HK-2 (cell line): ENCODE results near the gene C6orf136.
A peak's percentile ranks its signal among the peaks of the same experiment; 100 is the strongest.

Experiments
- DNase-seq: peaks from one replicate; pipeline ENCODE4 v3.0.0-alpha.2; 2018; ENCODE audit not compliant: unreplicated experiment

Gene C6orf136

DNA sequence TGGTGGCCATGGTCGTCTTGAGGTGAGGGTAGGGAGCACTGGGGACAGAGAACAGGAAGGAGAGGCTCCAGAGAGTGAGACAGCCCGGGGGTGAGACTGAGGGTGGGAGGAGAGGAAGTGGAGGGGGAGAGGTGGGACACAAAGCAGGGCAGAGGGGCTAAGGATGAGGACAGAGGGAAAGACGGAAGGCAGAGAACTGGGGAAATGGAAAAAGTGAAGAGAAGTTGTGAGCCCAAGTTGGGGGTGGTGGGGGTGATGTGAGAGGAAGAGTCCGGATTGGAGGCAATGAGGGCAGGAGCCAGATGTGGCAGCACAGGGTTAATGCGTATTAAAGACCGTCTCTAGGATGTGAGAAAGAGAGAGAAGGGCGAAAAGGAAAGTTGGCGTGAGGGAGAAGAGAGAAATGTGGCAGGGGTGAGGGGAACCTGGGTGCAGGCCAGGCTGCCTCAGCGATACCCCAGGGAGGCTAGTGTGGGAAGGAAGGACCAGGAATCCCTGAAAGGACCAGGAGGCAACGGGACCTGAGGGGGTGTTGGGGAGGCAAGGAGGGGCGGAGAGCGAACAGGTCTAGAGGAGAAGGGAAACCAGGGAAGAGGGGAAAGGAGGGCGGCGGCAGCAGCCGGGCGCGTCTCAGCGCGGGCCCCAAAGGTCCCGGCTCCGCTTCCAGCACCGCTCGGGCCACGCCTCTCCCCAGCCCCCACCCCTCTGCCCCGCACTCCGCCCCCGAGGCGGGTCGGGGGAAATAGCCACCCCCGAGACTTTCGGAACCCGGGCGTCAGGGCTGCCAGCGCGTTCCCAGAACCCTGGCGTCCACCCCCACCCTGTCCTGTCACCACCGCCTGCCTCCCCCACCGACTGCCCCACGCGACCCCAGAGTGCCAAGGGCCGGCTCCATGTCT lies 39.3 kb downstream of the C6orf136 start, which contains the start of gene PPP1R18:
Gene PPP1R18, minus strand, starts transcription at position 637 of the 899 bp plus-strand sequence. Its CDS starts 627 bp downstream, at position 10.
- peak; percentile 79 for DNase-seq

DNA sequence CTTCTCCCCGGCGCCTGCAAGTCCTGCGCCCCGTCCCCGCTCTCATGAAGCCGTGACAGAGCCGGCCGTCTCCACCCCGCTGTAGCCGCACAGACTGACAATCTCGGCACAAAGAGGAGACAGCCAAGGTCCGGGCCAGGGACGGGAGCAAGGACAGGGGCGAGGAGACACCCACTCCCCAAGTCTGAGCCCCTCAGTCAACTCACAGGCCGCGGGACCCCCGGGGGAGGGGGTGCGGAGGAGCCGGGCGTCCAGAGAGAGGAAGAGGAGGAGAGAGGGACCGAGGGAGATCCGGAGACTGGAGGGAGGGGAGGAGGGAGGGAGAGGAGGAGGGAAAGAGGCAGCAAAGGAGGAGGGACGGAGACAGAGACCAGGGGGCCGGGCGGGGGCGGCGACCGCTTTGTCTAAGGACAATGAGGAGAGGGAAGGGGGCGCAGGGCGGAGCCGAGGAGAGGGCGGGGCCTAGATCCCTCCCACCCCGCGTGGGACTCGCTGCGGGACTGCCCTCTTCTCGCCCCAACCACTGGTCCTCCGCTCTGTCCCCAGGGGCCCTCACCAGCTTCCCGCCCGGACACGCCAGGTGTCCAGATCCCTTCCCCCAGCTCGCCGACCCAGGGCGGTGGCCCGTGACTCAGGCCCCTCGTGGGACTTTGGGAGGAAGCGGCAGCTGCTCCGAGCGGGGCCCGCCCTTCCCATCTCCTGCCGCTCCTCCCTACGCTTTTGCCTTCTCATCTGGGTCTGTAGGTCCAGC lies 40.1 kb downstream of the C6orf136 start:
- peak; percentile 99 for DNase-seq

DNA sequence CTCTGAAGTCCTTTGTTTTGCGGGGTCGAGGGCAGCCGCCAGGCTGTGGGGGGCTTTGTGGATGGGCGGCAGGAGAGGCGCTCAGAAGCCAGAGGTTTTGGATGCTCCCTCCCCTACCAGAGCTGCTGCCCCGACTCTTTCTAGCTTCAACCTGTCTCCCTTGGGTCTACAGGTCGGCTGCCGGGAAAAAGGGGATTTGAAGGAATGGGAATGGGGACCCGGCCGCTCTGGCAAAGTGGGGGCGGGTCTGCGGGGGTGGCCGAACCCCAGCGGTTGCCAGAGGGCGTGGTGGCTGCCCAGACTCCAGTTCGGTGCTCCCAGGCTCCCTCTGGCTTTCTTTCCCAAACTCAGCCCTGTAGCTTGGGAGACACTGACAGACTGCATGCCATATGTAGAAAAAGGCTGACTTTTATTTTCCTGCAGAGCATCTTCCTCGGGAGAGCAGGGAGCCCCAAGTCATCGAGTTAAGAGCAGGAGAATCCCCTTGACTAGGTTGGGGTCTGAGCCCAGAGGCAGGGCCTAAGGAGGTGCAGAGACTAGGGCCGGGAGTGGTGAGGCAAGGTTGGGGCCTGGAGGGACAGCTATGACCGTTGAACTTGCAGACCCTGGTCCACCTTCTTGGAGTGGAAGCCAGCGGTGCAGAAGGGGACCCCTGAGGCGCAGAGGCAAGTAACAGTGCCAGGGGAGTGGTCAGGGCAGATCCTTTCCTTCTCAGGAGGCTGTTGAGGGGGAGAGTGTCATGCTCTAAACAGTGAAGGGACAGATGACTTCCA lies 40.9 kb downstream of the C6orf136 start:
- DNase-seq, result no peak

DNA sequence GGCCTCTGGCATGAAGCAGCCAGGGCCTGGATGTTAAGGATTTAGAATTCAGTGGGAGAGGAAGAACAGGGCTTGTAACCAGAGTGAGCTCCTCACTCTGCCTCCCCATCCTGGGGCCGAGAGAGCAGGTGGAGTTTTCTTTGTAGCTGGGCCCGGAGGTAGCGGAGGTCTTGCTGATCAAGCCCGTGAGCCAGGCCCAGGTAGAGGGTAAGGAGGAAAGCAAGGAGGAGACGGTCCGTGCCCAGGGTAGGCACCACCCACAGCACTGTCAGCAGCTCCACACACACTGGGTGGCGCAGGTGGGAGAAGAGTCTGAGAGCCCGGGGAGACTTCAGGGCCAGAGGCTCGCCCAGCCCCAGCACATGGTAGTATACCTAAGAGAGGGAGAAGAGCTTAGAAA lies 41.6 kb downstream of the C6orf136 start:
- DNase-seq, result no peak

DNA sequence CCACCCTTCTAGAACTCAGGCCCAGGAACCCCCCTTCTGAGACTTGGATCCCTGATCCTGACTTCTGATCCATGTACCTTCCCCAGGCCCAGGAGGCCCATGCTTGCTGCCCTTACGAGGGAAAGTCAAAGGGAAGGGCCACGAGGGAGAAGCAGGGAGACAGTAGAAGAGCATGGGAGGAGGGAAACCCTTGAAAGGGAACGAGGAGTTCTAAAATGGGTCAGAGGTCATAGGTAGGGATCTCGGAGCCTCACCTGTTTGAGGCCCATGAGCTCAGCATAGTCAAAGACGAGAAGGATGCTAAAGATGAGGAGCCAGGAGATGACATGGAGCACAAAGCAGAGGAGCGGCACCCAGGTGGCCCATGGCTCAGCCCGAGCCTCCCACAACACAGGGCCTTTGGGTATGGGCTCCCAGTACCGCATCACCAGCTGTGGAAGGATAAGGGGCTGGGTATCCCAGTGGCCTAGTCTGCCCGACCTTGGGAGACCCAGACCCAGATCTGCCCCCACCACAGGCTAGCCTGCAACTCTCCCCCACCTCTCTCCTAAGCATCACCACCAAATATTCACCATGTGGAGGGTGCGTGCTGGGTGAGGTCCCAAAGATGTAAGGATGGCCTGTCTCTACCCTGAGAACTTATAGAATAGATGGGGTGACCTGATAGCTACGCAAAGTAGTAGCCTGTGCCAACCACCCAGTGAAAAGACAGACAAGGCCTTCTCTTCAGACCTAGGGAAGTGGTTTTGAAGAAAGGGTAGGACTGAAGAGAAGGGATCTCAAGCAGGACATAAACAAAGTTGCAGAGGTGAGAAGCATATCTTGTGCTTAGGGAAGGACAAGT lies 42.3 kb downstream of the C6orf136 start:
- no peak for DNase-seq

DNA sequence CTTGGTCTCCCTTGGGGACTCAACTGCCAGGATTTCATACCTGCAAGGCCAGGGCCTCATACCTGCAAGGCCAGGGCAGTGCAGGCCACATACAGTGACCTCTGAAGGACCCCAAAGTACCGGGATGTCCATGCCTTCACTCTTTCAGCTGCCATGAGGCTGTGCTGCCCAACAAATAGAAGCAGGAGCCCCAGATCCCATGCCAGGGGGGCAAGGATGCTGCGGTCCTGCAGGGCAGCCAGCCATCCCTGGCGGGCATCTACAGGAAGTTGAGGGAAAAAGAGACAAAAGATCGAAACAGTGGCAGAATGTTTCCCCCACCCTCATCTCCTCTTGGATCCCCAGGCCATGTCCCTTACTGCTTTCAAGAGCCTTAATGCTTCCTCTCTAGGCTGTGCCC lies 43.1 kb downstream of the C6orf136 start:
- DNase-seq, result no peak

DNA sequence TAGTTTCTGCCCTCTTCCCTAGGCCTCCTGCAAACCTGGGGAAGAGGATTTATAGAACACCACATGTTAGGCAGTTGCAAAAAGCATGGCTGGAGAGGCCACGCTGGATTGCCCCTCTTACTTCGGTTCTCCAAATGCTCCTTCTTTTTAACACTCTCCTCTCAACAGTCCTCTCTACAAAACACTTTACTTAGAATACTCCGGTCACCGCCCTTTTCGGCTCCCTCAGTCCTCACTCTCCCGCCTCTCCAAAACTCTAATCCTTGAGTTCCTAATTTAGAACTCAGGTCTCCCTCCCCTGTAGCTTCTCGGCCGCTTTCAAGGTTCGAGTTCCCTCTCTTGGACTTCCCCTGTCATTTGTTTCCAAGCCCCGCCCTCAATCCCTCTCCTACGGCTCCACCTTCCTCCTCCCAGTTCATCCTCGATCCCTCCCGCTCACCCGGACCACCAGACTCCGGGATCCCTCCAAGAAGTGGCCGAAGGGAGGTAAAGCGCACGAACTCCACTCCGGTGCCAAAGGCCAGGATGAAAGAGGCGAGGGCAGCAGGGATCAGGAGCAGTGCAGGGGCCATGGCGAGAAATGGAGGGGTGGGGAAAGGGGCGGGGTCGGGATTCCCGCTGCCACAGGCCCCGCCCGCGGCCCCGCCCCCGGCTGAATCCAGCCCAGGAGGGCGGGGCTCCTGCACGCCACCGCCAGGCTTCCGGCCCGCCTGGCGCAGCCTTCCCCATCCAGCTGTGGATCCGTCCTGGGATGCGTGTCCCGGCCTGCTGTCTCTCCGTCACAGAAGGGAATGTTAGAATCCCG lies 43.7 kb downstream of the C6orf136 start, which contains the start of gene NRM:
Gene NRM, minus strand, starts transcription at position 582 of the 805 bp plus-strand sequence. Its CDS starts 10 bp downstream, at position 572.
- DNase-seq, result peak; percentile 85

DNA sequence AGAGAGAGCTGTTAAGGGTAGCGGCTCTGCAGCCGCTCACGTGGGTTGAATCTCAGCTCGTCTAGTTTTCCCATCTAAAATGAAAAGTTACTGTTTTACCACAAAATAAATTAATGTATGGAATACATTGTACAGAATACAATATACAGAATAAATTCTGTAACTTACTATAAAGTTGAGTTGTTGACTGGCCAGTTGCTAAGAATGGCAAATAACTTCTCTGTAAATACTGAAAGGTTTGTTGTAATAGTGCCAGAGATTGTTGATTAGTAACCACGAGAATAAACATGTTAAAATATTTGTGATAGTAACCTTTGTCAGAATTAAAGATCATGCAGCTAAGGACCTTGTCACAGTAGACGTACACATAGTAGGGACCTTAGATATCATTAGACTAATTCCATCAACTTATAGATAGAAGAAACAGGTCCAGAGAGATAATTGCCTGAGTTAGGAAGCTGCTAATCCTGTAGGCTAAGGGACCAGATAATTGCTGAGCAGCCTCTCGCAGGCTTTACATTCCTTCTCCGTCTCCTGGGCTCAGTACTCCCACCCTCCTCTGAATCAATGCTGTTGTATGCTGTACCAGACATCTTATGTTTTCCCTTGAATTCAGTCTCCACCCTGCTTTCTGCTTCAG lies 44.4 kb downstream of the C6orf136 start:
- no peak for DNase-seq

DNA sequence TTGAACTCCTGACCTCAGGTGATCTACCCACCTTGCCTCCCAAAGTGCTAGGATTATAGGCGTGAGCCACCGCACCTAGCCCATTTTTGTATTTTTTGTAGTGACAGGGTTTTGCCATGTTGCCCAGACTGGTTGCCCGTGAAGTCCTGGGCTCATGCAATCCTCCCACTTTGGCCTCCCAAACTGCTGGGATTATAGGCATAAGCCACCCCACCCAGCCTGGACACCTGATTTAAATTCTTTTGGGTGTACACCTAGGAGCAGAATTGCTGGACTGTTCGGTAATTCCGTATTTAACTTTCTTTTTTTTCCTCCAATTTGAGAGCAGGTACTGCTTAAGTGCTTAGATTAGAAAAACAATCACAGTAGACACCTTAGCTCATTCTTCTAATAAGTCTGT lies 49.5 kb downstream of the C6orf136 start:
- no peak for DNase-seq

DNA sequence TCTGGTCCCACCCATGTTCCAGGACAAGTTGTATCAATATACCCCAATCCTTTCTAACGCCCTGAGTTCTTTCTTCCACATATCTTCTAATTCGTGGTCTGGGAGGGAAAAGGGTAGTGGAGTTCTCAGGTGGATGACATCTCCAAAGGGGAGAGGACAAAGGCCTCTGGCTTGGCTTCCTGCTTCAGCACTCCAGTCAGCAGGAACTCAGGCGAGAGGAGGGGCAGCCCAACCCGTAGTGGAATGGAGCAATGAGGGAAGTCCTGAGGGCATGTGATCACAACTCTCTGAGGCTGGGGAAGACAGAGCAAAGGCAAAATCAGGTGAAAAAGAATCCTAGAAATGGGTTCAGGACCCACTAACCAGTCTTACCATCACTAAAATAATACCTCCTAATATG lies 53.4 kb downstream of the C6orf136 start:
- DNase-seq, result no peak
